ENCODE results near the gene CARD10. TPM values are rescaled to one million over a fixed set of nuclear protein-coding genes. Genes with fewer than 3 reads are reported as not detected.
"Not testable (repeated sequence)": the region's sequence is repeated elsewhere in the genome, so short reads cannot be mapped to it uniquely, and the experiment has no call there.

The CARD10 gene
- total RNA-seq, 1 experiment from 2014 or later: 22.7 TPM

GRCh38 chr22:37529652-37530345, 10.6 kb upstream of the CARD10 start:
- BruUV-seq (replicated peaks): no TSS peak
- DNase-seq (ENCODE audit: unreplicated experiment): no peak
- no peaks in the 10 kb centered on the region for H3K9me3 Mint-ChIP-seq (ENCODE audit: unreplicated experiment)
- TF ChIP-seq, protein P1, sequence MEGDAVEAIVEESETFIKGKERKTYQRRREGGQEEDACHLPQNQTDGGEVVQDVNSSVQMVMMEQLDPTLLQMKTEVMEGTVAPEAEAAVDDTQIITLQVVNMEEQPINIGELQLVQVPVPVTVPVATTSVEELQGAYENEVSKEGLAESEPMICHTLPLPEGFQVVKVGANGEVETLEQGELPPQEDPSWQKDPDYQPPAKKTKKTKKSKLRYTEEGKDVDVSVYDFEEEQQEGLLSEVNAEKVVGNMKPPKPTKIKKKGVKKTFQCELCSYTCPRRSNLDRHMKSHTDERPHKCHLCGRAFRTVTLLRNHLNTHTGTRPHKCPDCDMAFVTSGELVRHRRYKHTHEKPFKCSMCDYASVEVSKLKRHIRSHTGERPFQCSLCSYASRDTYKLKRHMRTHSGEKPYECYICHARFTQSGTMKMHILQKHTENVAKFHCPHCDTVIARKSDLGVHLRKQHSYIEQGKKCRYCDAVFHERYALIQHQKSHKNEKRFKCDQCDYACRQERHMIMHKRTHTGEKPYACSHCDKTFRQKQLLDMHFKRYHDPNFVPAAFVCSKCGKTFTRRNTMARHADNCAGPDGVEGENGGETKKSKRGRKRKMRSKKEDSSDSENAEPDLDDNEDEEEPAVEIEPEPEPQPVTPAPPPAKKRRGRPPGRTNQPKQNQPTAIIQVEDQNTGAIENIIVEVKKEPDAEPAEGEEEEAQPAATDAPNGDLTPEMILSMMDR (IDR thresholded peaks at IDR 0.05; ENCODE audit: unreplicated experiment): no peak
- H3K36me3 Mint-ChIP-seq (ENCODE audit: insufficient read depth, unreplicated experiment): no peaks in the 10 kb centered on the region
- H3K27ac Mint-ChIP-seq (ENCODE audit: low read depth, unreplicated experiment): no peak overlapping the region
- H3K4me1 Mint-ChIP-seq (ENCODE audit: insufficient read depth, unreplicated experiment): peaks cover 28% of the 10 kb centered on the region
- H3K27me3 Mint-ChIP-seq (ENCODE audit: insufficient read depth, unreplicated experiment): no peaks in the 10 kb centered on the region
- no peak overlapping the region for H3K4me3 Mint-ChIP-seq (ENCODE audit: unreplicated experiment)
- CTCF ChIA-PET: interaction anchor here (0.5 to 3.3 kb wide), 3 partner anchors 14 to 62 kb away, joined by 3 to 18 read pairs (median 3); no protein-coding TSS in a partner anchor
- intact Hi-C loops (cut with micrococcal nuclease): no loop called here
- POLR2A ChIA-PET: no interaction called here

GRCh38 chr22:37527952-37528351, 8.7 kb upstream of the CARD10 start:
- H3K27me3 Mint-ChIP-seq (ENCODE audit: insufficient read depth, unreplicated experiment); H3K27ac Mint-ChIP-seq (ENCODE audit: low read depth, unreplicated experiment); intact Hi-C loops (cut with micrococcal nuclease); H3K9me3 Mint-ChIP-seq (ENCODE audit: unreplicated experiment); DNase-seq (ENCODE audit: unreplicated experiment); H3K4me3 Mint-ChIP-seq (ENCODE audit: unreplicated experiment); BruUV-seq (replicated peaks); H3K36me3 Mint-ChIP-seq (ENCODE audit: insufficient read depth, unreplicated experiment): not testable (repeated sequence)
- peaks cover 13% of the 10 kb centered on the region for H3K4me1 Mint-ChIP-seq (ENCODE audit: insufficient read depth, unreplicated experiment)
- CTCF ChIA-PET: interaction anchor here (0.7 to 3.3 kb wide), 5 partner anchors 12 to 65 kb away, joined by 6 to 18 read pairs (median 7); no protein-coding TSS in a partner anchor
- POLR2A ChIA-PET: interaction anchor here (1.0 to 2.0 kb wide), 4 partner anchors 11 to 80 kb away, joined by 3 to 7 read pairs (median 4); no protein-coding TSS in a partner anchor

DNA sequence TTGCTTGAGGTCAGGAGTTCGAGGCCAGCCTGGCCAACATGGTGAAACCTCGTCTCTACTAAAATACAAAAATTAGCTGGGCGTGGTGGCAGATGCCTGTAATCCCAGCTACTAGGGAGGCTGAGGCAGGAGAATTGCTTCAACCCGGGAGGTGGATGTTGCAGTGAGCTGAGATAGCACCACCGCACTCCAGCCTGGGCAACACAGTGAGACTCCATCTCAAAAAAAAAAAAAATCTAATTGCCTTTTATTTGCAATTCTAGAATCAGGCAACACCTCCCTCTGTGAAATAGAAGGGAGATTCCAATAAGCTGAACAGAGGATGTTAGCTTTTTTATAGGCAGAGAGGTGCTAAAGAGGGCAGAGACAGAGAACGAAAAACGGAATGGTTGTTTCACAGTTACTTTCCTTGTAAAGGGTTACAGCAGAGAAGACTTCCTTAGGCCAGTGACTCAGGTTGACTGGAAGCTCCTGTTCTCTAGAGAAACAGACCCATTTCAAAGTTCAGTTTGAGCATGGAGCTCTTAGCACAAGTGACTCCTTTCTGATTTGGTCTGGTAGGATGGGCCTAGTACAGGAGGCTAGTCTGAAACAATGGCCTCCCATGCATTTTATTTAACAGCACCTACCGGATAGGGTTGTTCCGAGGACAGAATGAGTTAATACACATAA, 8.0 kb upstream of the CARD10 start:
- H3K4me3 Mint-ChIP-seq (ENCODE audit: unreplicated experiment); H3K27ac Mint-ChIP-seq (ENCODE audit: low read depth, unreplicated experiment); H3K36me3 Mint-ChIP-seq (ENCODE audit: insufficient read depth, unreplicated experiment); BruUV-seq (replicated peaks); H3K27me3 Mint-ChIP-seq (ENCODE audit: insufficient read depth, unreplicated experiment); intact Hi-C loops (cut with micrococcal nuclease); H3K9me3 Mint-ChIP-seq (ENCODE audit: unreplicated experiment): not testable (repeated sequence)
- peaks cover 13% of the 10 kb centered on the region for H3K4me1 Mint-ChIP-seq (ENCODE audit: insufficient read depth, unreplicated experiment)
- POLR2A ChIA-PET: interaction anchor here (1.0 to 2.0 kb wide), 4 partner anchors 11 to 81 kb away, joined by 3 to 7 read pairs (median 4); no protein-coding TSS in a partner anchor
- CTCF ChIA-PET: interaction anchor here (0.6 to 3.3 kb wide), 6 partner anchors 11 to 249 kb away, joined by 3 to 18 read pairs (median 6); no protein-coding TSS in a partner anchor
- peak; percentile 33 for DNase-seq (ENCODE audit: unreplicated experiment)

GRCh38 chr22:37526376-37526775, 7.2 kb upstream of the CARD10 start:
- ChIA-PET POLR2A (interaction anchor here (1.4 to 2.0 kb wide), 3 partner anchors 14 to 65 kb away, joined by 3 to 8 read pairs (median 7); no protein-coding TSS in a partner anchor), CTCF (interaction anchor here (2.8 to 3.3 kb wide), 2 partner anchors 13 to 41 kb away, joined by 6 to 18 read pairs; no protein-coding TSS in a partner anchor)
- TF ChIP-seq, protein P1 (IDR thresholded peaks at IDR 0.05; ENCODE audit: unreplicated experiment): no peak
- Mint-ChIP-seq H3K4me1 (ENCODE audit: insufficient read depth, unreplicated experiment) (peaks cover 13% of the 10 kb centered on the region), H3K27me3 (ENCODE audit: insufficient read depth, unreplicated experiment) (no peaks in the 10 kb centered on the region), H3K4me3 (ENCODE audit: unreplicated experiment) (no peak overlapping the region), H3K9me3 (ENCODE audit: unreplicated experiment) (no peaks in the 10 kb centered on the region), H3K36me3 (ENCODE audit: insufficient read depth, unreplicated experiment) (no peaks in the 10 kb centered on the region), H3K27ac (ENCODE audit: low read depth, unreplicated experiment) (peak overlapping the region; percentile 57)
- intact Hi-C loops (cut with micrococcal nuclease): no loop called here
- peak; percentile 96 for DNase-seq (ENCODE audit: unreplicated experiment)
- BruUV-seq (replicated peaks): no TSS peak
